ENCODE data around the gene UBR4. TPM values are rescaled to one million over a fixed set of nuclear protein-coding genes. Genes with fewer than 3 reads are reported as not detected.

Gene UBR4
- total and polyA plus RNA-seq, 2 donors from 2014 or later: 167 to 319 TPM

- intact Hi-C loops (cut with DNase I): no loop called here
- Histone ChIP-seq H3K27me3 (ENCODE audit: control insufficient read depth, insufficient read depth, low read length) (no peaks in the 10 kb centered on the region), H3K4me1 (ENCODE audit: control insufficient read depth in 2 of 3, insufficient read depth in 2 of 3, low read depth in 1 of 3, low read length in 3 of 3) (peaks cover 0 to 10% (median 4%) of the 10 kb centered on the region in 3 donors), H3K4me3 (ENCODE audit: low read length in 3 of 3) (no peak overlapping the region), H3K9ac (ENCODE audit: low read length in 3 of 3) (no peak overlapping the region), H3K9me3 (ENCODE audit: control insufficient read depth in 2 of 3, insufficient read depth in 1 of 3, low read length in 3 of 3) (no peaks in the 10 kb centered on the region), H3K36me3 (ENCODE audit: control insufficient read depth in 2 of 3, insufficient read depth in 3 of 3, low read length in 3 of 3) (no peaks in the 10 kb centered on the region), H3K27ac (ENCODE audit: low read depth in 2 of 2, low read length in 2 of 2) (no peak overlapping the region)
- no peak for TF ChIP-seq CTCF (IDR thresholded peaks at IDR 0.05; ENCODE audit: borderline replicate concordance, extremely low read depth, insufficient read depth)
- DNase-seq (no peak), FAIRE-seq (no peak)
Observed at GRCh38 chr1:19066248-19066873, 143.7 kb downstream of the UBR4 start.

- H3K4me1 ChIP-seq (ENCODE audit: control insufficient read depth in 2 of 3, insufficient read depth in 2 of 3, low read depth in 1 of 3, low read length in 3 of 3): peaks cover 0 to 10% (median 4%) of the 10 kb centered on the region in 3 donors
- DNase-seq: no peak
- H3K27ac ChIP-seq (ENCODE audit: low read depth in 2 of 2, low read length in 2 of 2): no peak overlapping the region
- H3K27me3 ChIP-seq (ENCODE audit: control insufficient read depth, insufficient read depth, low read length): no peaks in the 10 kb centered on the region
- no peaks in the 10 kb centered on the region for H3K9me3 ChIP-seq (ENCODE audit: control insufficient read depth in 2 of 3, insufficient read depth in 1 of 3, low read length in 3 of 3)
- no peak for TF ChIP-seq CTCF (IDR thresholded peaks at IDR 0.05; ENCODE audit: borderline replicate concordance, extremely low read depth, insufficient read depth)
- H3K36me3 ChIP-seq (ENCODE audit: control insufficient read depth in 2 of 3, insufficient read depth in 3 of 3, low read length in 3 of 3): no peaks in the 10 kb centered on the region
- intact Hi-C loops (cut with DNase I): no loop called here
- FAIRE-seq: no peak
- H3K9ac ChIP-seq (ENCODE audit: low read length in 3 of 3): no peak overlapping the region
- H3K4me3 ChIP-seq (ENCODE audit: low read length in 3 of 3): no peak overlapping the region
Observed at GRCh38 chr1:19065526-19066247, 144.4 kb downstream of the UBR4 start.

- FAIRE-seq (no peak), DNase-seq (no peak)
- Histone ChIP-seq H3K4me3 (ENCODE audit: low read length in 3 of 3) (no peak overlapping the region), H3K36me3 (ENCODE audit: control insufficient read depth in 2 of 3, insufficient read depth in 3 of 3, low read length in 3 of 3) (no peaks in the 10 kb centered on the region), H3K9ac (ENCODE audit: low read length in 3 of 3) (no peak overlapping the region), H3K4me1 (ENCODE audit: control insufficient read depth in 2 of 3, insufficient read depth in 2 of 3, low read depth in 1 of 3, low read length in 3 of 3) (peaks cover 0 to 10% (median 4%) of the 10 kb centered on the region in 3 donors), H3K27ac (ENCODE audit: low read depth in 2 of 2, low read length in 2 of 2) (no peak overlapping the region), H3K9me3 (ENCODE audit: control insufficient read depth in 2 of 3, insufficient read depth in 1 of 3, low read length in 3 of 3) (no peaks in the 10 kb centered on the region), H3K27me3 (ENCODE audit: control insufficient read depth, insufficient read depth, low read length) (no peaks in the 10 kb centered on the region)
- intact Hi-C loops (cut with DNase I): no loop called here
- TF ChIP-seq CTCF (IDR thresholded peaks at IDR 0.05; ENCODE audit: borderline replicate concordance, extremely low read depth, insufficient read depth): no peak
Observed at GRCh38 chr1:19064906-19065450, 145.1 kb downstream of the UBR4 start.
